IMR-90 (cell line): ENCODE data around the gene PSD2. TPM values are rescaled to one million over a fixed set of nuclear protein-coding genes. Genes with fewer than 3 reads are reported as not detected.

ENCODE experiments used
- ATAC-seq: fragments of 200-7000 bp; cut with Tn5 transposase; 2 replicates; pipeline ENCODE4 v1.9.1; 2020; ENCODE audit warnings: low read depth, mild to moderate bottlenecking, moderate library complexity
- BruUV-seq: library from RNA; stranded (reverse); fragments of 400-500 nt; replicated peaks from 2 replicates; lab custom pipeline; 2021; lab: Mats Ljungman, UMichigan
- CTCF ChIA-PET: fragments of 300-600 bp; formaldehyde crosslinking; extraction: SDS; loops from one replicate; lab custom pipeline; 2021; ENCODE audit warnings: antibody characterized with exemption; lab: Yijun Ruan, JAX
- POLR2A ChIA-PET: fragments of 300-600 bp; sonication (Branson Sonifier 250); formaldehyde crosslinking; loops from one replicate; lab custom pipeline; 2022; ENCODE audit warnings: antibody characterized with exemption; ENCODE audit not compliant: unreplicated experiment; lab: Charles Lee
- DNase-seq: peaks from one replicate; pipeline ENCODE4 v3.0.0; 2013
- H2AFZ ChIP-seq: replicated peaks from 2 replicates; pipeline ENCODE3; 2013; ENCODE audit warnings: low read length, mild to moderate bottlenecking; ENCODE audit not compliant: poor library complexity
- H2AK5ac ChIP-seq: 2 replicates; pipeline ENCODE4 v1.6.1; 2013; ENCODE audit warnings: low read depth, low read length, inconsistent platforms
- H2AK9ac ChIP-seq: replicated peaks from 2 replicates; pipeline ENCODE3; 2013; ENCODE audit warnings: mild to moderate bottlenecking, low read depth, low read length, moderate library complexity; ENCODE audit not compliant: poor library complexity
- H2BK120ac ChIP-seq: 2 replicates; pipeline ENCODE4 v1.6.1; 2013; ENCODE audit warnings: low read depth, low read length, inconsistent platforms
- H2BK15ac ChIP-seq: 3 replicates; pipeline ENCODE4 v1.6.1; 2013; ENCODE audit warnings: low read depth, low read length, inconsistent platforms
- H2BK20ac ChIP-seq: 2 replicates; pipeline ENCODE4 v1.6.1; 2013; ENCODE audit warnings: low read depth, mild to moderate bottlenecking, inconsistent platforms, low read length, moderate library complexity
- H2BK5ac ChIP-seq: 2 replicates; pipeline ENCODE4 v1.6.1; 2013; ENCODE audit warnings: mild to moderate bottlenecking, low read depth, low read length, inconsistent platforms; ENCODE audit not compliant: poor library complexity, severe bottlenecking
- H3K14ac ChIP-seq: replicated peaks from 2 replicates; pipeline ENCODE4 v1.6.1; 2013; ENCODE audit warnings: low read depth, low read length, inconsistent platforms
- H3K18ac ChIP-seq: 2 replicates; pipeline ENCODE4 v1.6.1; 2013; ENCODE audit warnings: low read depth, low read length, control low read depth
- H3K23ac ChIP-seq: 2 replicates; pipeline ENCODE4 v1.6.1; 2013; ENCODE audit warnings: low read depth, low read length, inconsistent platforms
- H3K27ac ChIP-seq: 2 replicates; pipeline ENCODE4 v1.5.1; 2013; ENCODE audit warnings: mild to moderate bottlenecking, control low read depth, low read length; ENCODE audit not compliant: insufficient read depth
- H3K27me3 ChIP-seq: 2 replicates; pipeline ENCODE4 v1.6.1; 2013; ENCODE audit warnings: low read length; ENCODE audit not compliant: control insufficient read depth, insufficient read depth
- H3K36me3 ChIP-seq: 2 replicates; pipeline ENCODE4 v1.6.1; 2013; ENCODE audit warnings: low read length, mixed read lengths; ENCODE audit not compliant: control insufficient read depth, insufficient read depth
- H3K4ac ChIP-seq: 2 replicates; pipeline ENCODE4 v1.6.1; 2013; ENCODE audit warnings: low read depth, low read length, inconsistent platforms
- H3K4me1 ChIP-seq: 2 replicates; pipeline ENCODE4 v1.6.1; 2013; ENCODE audit warnings: low read length, mixed read lengths; ENCODE audit not compliant: control insufficient read depth, insufficient read depth
- H3K4me2 ChIP-seq: 2 replicates; pipeline ENCODE4 v1.6.1; 2013; ENCODE audit warnings: low read depth, mild to moderate bottlenecking, control low read depth, low read length, moderate library complexity
- H3K4me3 ChIP-seq: 2 replicates; pipeline ENCODE4 v1.5.1; 2013; ENCODE audit warnings: low read depth, mild to moderate bottlenecking, control low read depth, low read length, moderate library complexity; ENCODE audit not compliant: insufficient read depth
- H3K56ac ChIP-seq: 2 replicates; pipeline ENCODE4 v1.6.1; 2013; ENCODE audit warnings: low read length, inconsistent platforms; ENCODE audit not compliant: insufficient read depth; ENCODE audit errors: extremely low read depth
- H3K79me1 ChIP-seq, 2 experiments: 2 replicates each; pipeline ENCODE4 v1.6.1; 2013; ENCODE audit warnings: low read length in 2 of 2, inconsistent platforms in 1 of 2, low read depth in 1 of 2
- H3K9ac ChIP-seq: 2 replicates; pipeline ENCODE4 v1.6.1; 2013; ENCODE audit warnings: low read depth, low read length, control low read depth
- H3K9me1 ChIP-seq: 2 replicates; pipeline ENCODE4 v1.6.1; 2013; ENCODE audit warnings: low read length, inconsistent platforms; ENCODE audit not compliant: insufficient read depth
- H3K9me3 ChIP-seq: 2 replicates; pipeline ENCODE4 v1.6.1; 2013; ENCODE audit warnings: low read length; ENCODE audit not compliant: control insufficient read depth, insufficient read depth
- H4K20me1 ChIP-seq: 2 replicates; pipeline ENCODE4 v1.6.1; 2013; ENCODE audit warnings: low read length, inconsistent platforms; ENCODE audit not compliant: insufficient read depth
- H4K5ac ChIP-seq: 2 replicates; pipeline ENCODE4 v1.6.1; 2013; ENCODE audit warnings: mild to moderate bottlenecking, low read depth, low read length, control low read depth
- H4K8ac ChIP-seq, 2 experiments: 2 replicates each; pipeline ENCODE4 v1.6.1; 2013; ENCODE audit warnings: low read depth in 2 of 2, low read length in 2 of 2, control low read depth in 1 of 2, inconsistent platforms in 1 of 2
- H4K91ac ChIP-seq: 2 replicates; pipeline ENCODE4 v1.6.1; 2013; ENCODE audit warnings: low read depth, low read length, inconsistent platforms; ENCODE audit not compliant: insufficient read depth
- BHLHE40 ChIP-seq: fragments of 150-350 bp; IDR thresholded peaks from 2 replicates; pipeline ENCODE4 v1.6.1; 2016; ENCODE audit warnings: mild to moderate bottlenecking, low read depth, low read length
- CEBPB ChIP-seq: IDR thresholded peaks from 2 replicates; pipeline ENCODE4 v1.6.1; 2012; ENCODE audit warnings: low read depth, low read length, improper control_type of control experiment
- CHD1 ChIP-seq: IDR thresholded peaks from 2 replicates; pipeline ENCODE4 v1.6.1; 2012; ENCODE audit warnings: low read depth, low read length, improper control_type of control experiment
- ELK1 ChIP-seq: fragments of 150-350 bp; IDR thresholded peaks from 2 replicates; pipeline ENCODE4 v1.6.1; 2016; ENCODE audit warnings: low read depth, mild to moderate bottlenecking, low read length, moderate library complexity, borderline replicate concordance
- FOS ChIP-seq: fragments of 150-350 bp; IDR thresholded peaks from 2 replicates; pipeline ENCODE4 v1.6.1; 2016; ENCODE audit warnings: low read depth, low read length
- MAFK ChIP-seq: IDR thresholded peaks from 2 replicates; pipeline ENCODE4 v1.6.1; 2012; ENCODE audit warnings: low read depth, low read length, improper control_type of control experiment
- MAZ ChIP-seq: IDR thresholded peaks from 2 replicates; pipeline ENCODE4 v1.6.1; 2012; ENCODE audit warnings: low read depth, mild to moderate bottlenecking, low read length, improper control_type of control experiment, moderate library complexity, borderline replicate concordance
- MXI1 ChIP-seq: IDR thresholded peaks from 2 replicates; pipeline ENCODE4 v1.6.1; 2012; ENCODE audit warnings: low read depth, mild to moderate bottlenecking, low read length, moderate library complexity, borderline replicate concordance
- NFE2L2 ChIP-seq: fragments of 150-350 bp; IDR thresholded peaks from 2 replicates; pipeline ENCODE4 v1.6.1; 2016; ENCODE audit warnings: low read depth, mild to moderate bottlenecking, low read length
- RAD21 ChIP-seq: IDR thresholded peaks from 2 replicates; pipeline ENCODE4 v1.6.1; 2012; ENCODE audit warnings: low read length, improper control_type of control experiment
- RCOR1 ChIP-seq: IDR thresholded peaks from 2 replicates; pipeline ENCODE4 v1.6.1; 2012; ENCODE audit warnings: mild to moderate bottlenecking, low read length, improper control_type of control experiment; ENCODE audit not compliant: insufficient replicate concordance
- RFX5 ChIP-seq: IDR thresholded peaks from 2 replicates; pipeline ENCODE4 v1.8.0; 2012; ENCODE audit warnings: low read depth, mild to moderate bottlenecking, low read length, moderate library complexity
- WGBS, 2 experiments: methylation state at CpG; one replicate each; pipeline versions ENCODE4 v1.1.5 to v1.1.7; 2013; ENCODE audit warnings: missing lambda C conversion rate in 2 of 2; ENCODE audit not compliant: insufficient read length in 1 of 2; ENCODE audit errors: extremely low coverage in 2 of 2; 5-methylcytosine and 5-hydroxymethylcytosine counted together
- dilution Hi-C: fragments of 300-500 bp; cut with HindIII; formaldehyde crosslinking; loops from one replicate; pipeline ENCODE4 v1.14.3; 2018; ENCODE audit warnings: low sequenced_read_pairs; ENCODE audit not compliant: unreplicated experiment
- in situ Hi-C: fragments of 300-500 bp; cut with MboI; formaldehyde crosslinking; loops from 3 replicates; pipeline ENCODE4 v1.14.3; 2019; ENCODE audit warnings: low sequenced_read_pairs, inconsistent platforms, mixed read lengths
- intact Hi-C: fragments of 100-400 bp; cut with micrococcal nuclease; formaldehyde crosslinking; loops from 2 replicates; pipeline ENCODE4 v1.10.0; 2022
- polyA plus RNA-seq, 3 experiments: library from polyadenylated mRNA; depleted of rRNA; stranded (reverse); fragments of >200 nt; gene quantifications; 2 replicates each; pipeline ENCODE4 v1.2.3, GENCODE V29; 2012; ENCODE audit warnings: low replicate concordance in 1 of 3
- total RNA-seq: library from RNA; depleted of rRNA; stranded (reverse); fragments of >200 nt; gene quantifications from 2 replicates; pipeline ENCODE4 v1.2.3, GENCODE V29; 2012
- TF ChIP-seq, protein P1 (sequence below): fragments of 150-350 bp; IDR thresholded peaks from 2 replicates; pipeline ENCODE4 v1.6.1; 2017; ENCODE audit warnings: mild to moderate bottlenecking, antibody characterized with exemption, low read length, low read depth

PSD2 gene
- total and polyA plus RNA-seq, 2 of the 4 experiments (the other 2 are of a cell fraction), result 0.05 TPM; not detected in 1

GRCh38 chr5:139886213-139886612, 90.6 kb downstream of the PSD2 start:
- Histone ChIP-seq H3K18ac (no peak overlapping the region), H3K9ac (no peak overlapping the region), H3K79me1 (no peaks in the 10 kb centered on the region), H4K91ac (no peak overlapping the region), H3K4me1 (no peaks in the 10 kb centered on the region), H2BK5ac (no peak overlapping the region), H3K4me2 (no peak overlapping the region), H3K27ac (no peak overlapping the region), H3K56ac (no peak overlapping the region), H3K4me3 (no peak overlapping the region), H3K36me3 (no peaks in the 10 kb centered on the region), H4K20me1 (no peaks in the 10 kb centered on the region), H2BK15ac (no peak overlapping the region), H3K9me1 (no peaks in the 10 kb centered on the region), H4K8ac (no peak overlapping the region), H2AK9ac (no peak overlapping the region), H3K9me3 (no peaks in the 10 kb centered on the region), H3K23ac (no peak overlapping the region), H3K14ac (no peak overlapping the region), H2BK20ac (no peak overlapping the region), H2BK120ac (no peak overlapping the region), H3K4ac (no peak overlapping the region), H2AFZ (no peak overlapping the region), H3K27me3 (peaks cover 75% of the 10 kb centered on the region), H4K5ac (no peak overlapping the region), H2AK5ac (no peak overlapping the region)
- WGBS, 2 experiments, result no CpG with 5 or more reads among the region's 2 CpGs
- POLR2A ChIA-PET, result no interaction called here
- dilution Hi-C loops (no loop called here), intact Hi-C loops (no loop called here), in situ Hi-C loops (no loop called here)
- ATAC-seq, result no peak
- CTCF ChIA-PET, result no interaction called here
- no peak for TF ChIP-seq MAFK
- TF ChIP-seq CHD1, result no peak
- no peak for TF ChIP-seq ELK1
- TF ChIP-seq NFE2L2, result no peak
- no peak for TF ChIP-seq BHLHE40
- TF ChIP-seq MXI1, result no peak
- no peak for TF ChIP-seq RCOR1
- TF ChIP-seq MAZ, result no peak
- no peak for TF ChIP-seq CEBPB
- TF ChIP-seq RAD21, result no peak
- TF ChIP-seq FOS, result no peak
- TF ChIP-seq RFX5, result no peak
- TF ChIP-seq, protein P1, sequence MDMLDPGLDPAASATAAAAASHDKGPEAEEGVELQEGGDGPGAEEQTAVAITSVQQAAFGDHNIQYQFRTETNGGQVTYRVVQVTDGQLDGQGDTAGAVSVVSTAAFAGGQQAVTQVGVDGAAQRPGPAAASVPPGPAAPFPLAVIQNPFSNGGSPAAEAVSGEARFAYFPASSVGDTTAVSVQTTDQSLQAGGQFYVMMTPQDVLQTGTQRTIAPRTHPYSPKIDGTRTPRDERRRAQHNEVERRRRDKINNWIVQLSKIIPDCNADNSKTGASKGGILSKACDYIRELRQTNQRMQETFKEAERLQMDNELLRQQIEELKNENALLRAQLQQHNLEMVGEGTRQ, result no peak
- no peak for DNase-seq
- no TSS peak for BruUV-seq
